Stimulated activated CD8-positive, alpha-beta memory T cell treated with anti-CD3 and anti-CD28 coated beads, Interleukin-4, amount 100 ng/mL, for 48 hours (primary cell): ENCODE results near the gene AFDN.

ENCODE experiments used
- DNase-seq: peaks from one replicate; pipeline ENCODE4 v3.0.0-alpha.2; 2020

Gene AFDN

GRCh38 chr6:167795321-167795811 lies 31.3 kb upstream of the AFDN start:
- no peak for DNase-seq

GRCh38 chr6:167795874-167796191 lies 30.9 kb upstream of the AFDN start:
- DNase-seq: no peak

DNA sequence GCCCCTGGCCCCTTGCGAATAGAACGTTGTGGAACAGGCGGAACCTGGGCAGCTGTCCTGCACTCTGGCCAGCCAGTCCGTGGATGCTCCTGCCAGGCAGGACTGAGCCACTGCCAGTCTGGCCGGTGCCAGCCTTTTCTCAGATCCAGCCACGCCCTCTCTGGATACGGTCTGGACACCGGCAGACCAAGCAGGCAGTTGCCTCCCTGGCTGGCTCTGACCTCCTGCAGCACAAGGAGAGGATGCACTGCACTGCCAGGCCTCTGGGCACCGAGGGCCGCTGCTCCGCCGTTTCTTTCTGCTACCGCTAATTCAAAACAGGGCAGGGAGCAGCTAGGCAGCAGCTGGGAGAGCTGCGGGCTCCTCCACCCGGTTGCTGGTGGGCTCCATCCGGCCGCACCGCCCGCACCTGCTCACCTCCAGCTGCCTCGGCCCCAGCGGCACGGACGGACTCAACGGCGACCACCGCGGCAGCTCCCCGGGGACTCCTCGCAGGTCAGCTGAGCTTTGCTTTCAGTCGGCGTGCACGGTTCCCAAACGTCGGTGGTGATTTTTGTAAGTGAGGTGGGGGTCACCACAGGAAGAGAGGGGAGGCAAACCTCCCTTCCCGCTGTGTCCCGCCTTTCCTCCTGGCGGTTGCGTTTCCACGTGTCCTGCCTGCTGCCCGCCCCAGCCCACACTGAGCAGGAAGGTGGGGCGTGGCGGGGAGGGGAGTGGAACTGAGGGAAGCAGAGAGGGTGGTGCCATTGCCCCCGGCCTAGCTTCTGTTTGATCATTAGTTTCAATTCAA lies 30.3 kb upstream of the AFDN start:
- no peak for DNase-seq

DNA sequence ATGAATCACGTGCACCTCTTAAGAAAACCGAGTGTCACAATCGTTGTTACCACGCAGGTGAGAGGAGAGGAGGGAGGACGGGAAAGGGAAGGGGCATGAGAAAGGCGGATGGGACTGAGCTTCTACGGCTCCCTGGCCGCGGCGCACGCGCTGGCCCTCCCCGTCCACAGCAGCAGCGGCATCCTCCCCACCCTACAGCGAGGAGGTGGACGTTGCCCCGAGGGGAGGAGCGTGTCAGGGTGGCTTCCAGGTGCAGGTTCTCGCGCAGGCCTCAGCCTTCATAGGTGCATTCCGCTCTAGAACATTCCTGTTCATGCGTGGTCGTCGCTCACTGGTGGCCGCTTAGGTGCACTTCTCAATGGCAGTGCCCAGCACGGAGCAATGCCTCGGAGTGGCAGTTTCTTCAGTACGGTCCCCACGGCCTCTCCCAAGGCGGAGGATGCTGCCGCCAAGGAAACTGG lies 29.7 kb upstream of the AFDN start:
- DNase-seq: no peak

DNA sequence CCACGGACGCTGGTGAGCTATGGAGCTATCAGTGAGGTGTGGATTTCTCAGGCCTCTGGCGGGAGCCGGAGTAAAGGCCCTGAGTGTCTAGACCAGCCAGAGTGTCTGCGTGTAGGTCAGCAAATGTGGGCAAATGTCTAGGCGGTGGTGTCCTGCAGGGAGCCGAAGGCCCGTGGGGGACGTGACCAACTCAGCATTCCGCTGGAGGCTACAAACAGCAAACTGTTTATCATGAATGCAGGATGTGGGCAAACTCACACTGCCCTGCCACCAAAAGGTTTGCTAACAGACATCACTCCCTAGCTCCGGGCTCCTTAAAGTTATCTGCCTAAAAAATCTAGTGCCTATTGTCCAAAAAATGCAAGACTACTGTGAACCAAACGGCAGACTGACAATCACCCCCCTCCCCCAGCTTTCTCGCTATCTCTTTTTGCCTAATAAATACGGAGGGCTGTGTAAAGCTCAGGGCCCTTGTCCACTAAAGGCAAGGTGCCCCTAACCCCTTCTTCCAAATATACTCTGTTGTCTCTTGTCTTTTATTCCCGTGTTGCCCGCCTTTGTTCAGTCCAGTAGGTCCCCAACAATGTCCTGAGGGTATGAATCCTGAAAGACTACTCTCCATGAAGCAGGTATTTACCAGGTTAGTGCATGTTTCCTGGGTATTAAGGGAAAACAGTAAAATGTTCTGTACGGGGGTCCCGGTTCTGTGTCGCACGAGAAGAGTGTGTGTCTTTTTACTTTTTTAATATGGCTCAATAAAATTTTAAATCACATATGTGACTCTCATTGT lies 29.0 kb upstream of the AFDN start:
- no peak for DNase-seq

- DNase-seq: no peak
Observed at GRCh38 chr6:167798453-167798852, 28.3 kb upstream of the AFDN start.

- DNase-seq: no peak
Observed at GRCh38 chr6:167799033-167799821, 27.5 kb upstream of the AFDN start.

GRCh38 chr6:167800549-167800948 lies 26.2 kb upstream of the AFDN start:
- DNase-seq: no peak

- DNase-seq: no peak
Observed at GRCh38 chr6:167801263-167801662, 25.4 kb upstream of the AFDN start.

DNA sequence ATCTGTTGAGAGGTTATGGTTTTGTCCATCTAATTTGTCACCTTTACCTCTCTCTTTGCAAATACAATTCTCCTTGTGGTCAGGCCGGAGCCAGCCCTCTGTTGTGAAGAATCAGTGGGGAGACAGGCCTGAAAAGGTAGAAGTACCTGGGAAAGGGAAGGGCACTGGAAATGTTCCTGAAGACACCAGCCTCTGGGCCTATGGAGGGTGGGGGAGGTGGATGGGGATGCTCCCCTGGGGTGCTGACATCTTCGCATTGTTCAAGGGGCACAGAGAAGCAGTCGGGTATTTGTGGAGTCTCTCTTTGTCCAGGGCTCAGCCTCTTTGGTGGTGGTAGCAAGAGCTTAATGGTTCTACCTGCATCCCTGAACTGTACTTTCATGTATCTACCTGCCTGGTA lies 24.4 kb upstream of the AFDN start:
- no peak for DNase-seq

- DNase-seq: no peak
Observed at GRCh38 chr6:167803816-167804215, 22.9 kb upstream of the AFDN start.

DNA sequence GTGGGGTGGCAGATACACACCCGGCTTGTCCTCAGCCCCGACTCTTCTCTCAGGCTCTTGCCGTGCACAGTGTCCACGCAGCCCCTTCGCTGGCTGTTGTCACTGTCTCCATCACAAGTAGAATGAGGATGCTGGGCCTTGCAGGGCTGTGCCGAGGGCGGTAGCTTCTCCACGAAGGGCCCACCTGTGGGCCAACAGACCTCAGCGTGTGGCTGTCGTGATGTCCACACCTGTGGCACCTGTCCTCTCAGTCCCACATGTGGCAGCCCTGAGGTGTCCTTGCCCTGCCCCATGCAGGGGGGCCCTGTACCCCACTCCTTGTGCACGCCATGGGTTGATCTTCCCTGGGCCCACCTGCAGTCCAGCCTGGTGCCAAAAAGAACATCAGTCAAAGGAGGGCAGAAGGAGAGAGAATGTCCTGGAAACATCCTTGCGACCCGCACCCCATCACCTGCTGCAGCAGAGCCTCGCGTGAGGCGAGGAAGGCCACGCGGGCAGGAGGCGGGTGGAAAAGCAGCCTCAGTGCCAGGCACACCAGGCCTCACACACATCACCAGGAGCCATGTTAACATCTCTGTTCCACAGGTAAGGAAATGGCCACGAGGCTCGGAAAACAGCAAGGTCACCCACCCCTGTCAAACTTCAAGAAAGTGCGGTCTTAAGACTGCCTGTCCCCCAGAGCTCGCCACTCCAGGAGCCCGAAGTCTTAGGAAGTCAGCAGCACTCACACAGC lies 22.3 kb upstream of the AFDN start:
- no peak for DNase-seq

DNA sequence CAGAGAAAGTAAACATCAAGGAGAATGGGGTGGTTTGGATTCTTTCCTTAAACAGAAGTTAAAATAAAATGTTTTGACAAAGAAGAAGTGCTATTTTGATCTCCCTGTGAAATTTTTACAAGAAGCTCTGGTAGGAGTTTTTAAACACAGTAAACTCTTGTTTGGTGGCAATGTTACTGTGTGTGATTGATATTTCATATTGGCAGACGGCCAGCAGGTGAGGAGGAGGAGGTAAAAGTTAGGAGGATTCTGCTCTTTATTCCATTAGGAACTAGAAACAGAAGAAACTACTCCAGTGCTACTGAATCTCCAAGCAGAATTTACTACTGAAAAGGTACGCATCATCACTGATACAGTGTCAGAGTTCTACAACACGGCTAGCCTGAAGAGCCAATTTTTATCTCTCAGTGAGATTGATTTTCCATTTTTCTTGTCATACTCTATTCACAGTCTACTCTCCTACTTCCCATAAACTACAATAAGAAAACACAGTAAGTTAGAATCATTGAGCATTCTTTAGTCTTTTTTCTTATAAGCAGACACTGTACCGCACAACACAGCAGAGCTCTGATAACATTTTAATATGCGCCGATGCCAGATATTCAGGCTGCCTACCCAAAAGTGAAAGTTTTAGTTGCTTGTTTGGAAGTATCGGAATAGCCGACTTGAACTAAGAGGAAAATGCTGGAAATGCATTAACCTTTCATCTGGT lies 21.2 kb upstream of the AFDN start:
- no peak for DNase-seq

DNA sequence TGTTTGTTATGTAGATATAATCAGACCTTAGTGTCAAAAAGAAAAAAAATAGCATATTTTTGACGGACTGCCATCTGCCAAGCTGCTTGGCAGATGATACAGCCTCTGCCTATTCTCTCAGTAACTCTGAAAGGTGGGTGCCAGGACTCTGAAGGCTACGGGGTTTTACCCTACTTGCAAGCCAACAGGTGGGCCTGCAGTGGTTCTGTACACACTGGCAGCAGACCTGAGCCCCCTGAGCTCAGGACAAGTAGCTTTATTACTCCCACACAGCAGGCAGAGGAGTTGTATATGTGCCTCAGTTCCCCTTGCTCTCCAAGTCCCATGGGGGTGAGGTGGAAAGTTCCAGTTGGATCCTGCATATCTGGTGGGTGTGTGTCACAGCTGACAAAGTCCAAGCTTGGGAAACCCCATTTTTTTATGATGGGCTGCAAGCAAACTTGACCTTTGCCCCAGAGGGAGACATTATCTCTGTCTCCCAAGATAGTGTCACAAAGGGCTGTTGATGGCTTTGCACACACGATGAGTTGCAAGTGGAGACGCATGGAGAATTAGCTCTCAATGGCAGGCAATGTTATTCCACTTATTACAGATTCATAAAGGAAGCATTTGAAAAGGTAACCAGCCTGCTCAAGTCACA lies 20.5 kb upstream of the AFDN start:
- no peak for DNase-seq

GRCh38 chr6:167807200-167807599 lies 19.5 kb upstream of the AFDN start:
- no peak for DNase-seq

DNA sequence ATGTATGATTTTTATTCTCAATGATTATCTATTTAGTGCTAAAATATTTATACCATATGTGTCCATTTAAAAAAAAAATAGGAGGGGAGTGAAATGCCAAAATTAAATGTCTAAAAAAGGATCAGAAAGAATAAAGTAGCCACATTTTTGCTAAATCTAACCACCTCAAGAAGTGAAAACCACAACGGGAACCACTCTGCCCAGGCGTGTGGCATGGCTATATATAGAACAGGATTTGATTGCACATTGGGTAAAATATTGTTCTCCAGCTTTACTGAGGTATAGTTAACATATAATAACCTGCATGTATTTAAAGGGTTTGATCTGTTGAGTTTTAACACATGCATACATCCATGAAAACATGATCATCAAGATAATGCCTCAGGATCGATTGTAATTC lies 19.0 kb upstream of the AFDN start:
- no peak for DNase-seq

DNA sequence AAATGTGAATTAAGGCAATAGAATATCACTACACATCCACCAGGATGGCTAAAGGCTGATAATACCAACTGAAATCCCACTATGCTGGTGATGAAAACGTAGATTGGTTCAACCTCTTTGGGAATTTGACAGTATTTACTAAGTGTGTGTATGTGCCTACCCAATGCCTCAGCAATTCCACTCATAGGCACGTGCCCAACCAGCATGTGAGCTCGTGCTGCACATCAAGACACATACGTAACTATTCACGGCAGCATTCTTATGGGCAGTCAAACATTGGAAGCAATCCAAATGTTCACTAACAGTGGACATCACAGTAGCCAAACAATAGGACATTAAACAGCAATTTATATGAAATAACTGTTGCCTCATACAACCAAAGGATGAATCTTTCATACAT lies 15.7 kb upstream of the AFDN start:
- DNase-seq: no peak

DNA sequence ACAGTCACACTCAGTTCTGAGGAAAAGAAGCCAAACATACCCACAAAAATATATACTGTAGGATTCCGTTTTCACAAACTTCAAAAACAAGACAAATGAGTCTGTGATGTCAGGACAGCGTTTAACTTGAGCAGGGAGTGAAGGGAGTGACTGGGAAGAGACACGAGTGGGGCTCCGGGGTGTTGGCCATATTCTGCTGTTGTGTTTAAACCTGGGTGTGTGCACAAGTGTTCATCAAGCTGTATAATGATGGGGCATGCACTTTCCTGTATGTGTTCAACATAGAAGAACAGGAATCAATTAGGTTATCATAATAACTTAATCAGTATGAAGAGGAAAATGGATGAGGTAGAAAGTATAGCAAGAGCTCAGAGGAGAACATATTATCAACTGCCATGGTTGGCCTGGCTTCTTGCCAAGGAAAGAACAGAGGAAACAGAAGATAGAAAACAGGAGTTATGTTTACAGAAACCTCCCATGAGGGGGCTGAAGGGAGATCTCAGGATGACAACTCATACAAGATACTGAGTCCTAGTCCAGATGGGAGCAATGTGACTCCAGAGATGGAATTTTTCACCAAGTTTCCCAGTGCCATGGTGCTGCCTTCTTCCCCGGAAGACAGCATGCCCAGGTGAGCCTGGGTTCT lies 15.1 kb upstream of the AFDN start:
- DNase-seq: no peak

DNA sequence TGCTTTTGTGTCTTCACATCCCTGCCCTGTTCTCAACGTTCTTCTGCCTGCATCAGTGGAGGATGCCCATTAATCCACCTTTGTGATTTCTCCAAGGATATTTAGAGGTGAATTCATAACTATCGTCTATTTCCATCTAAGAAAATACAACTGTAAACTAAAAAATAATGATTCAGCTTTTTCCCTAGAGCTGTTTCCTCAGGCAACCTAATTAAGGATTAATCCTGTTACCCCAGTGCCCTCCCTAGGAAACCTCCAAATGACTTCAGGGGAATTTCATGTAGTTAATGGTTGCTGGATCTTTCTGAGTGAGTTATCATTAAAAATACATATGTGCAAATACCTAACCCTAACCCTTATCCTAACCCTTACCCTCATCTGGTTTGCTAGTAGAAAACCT lies 14.6 kb upstream of the AFDN start:
- DNase-seq: no peak

- DNase-seq: no peak
Observed at GRCh38 chr6:167815296-167815980, 11.3 kb upstream of the AFDN start.
